Measurements from ENCODE around the gene NTMT2. TPM values are rescaled to one million over a fixed set of nuclear protein-coding genes. Genes with fewer than 3 reads are reported as not detected.

The NTMT2 gene
- polyA plus RNA-seq, 1 experiment: not detected

GRCh38 chr1:170203693-170204092 is 57.9 kb downstream of the NTMT2 start:
- POLR2A ChIA-PET: no interaction called here
- DNase-seq (ENCODE audit: low read depth, low spot score): no peak
- Histone ChIP-seq H3K27me3 (ENCODE audit: control insufficient read depth, insufficient read depth, low read length) (no peaks in the 10 kb centered on the region), H3K9me3 (ENCODE audit: control insufficient read depth, insufficient read depth, low read length) (no peaks in the 10 kb centered on the region), H3K4me3 (ENCODE audit: low read depth, low read length) (no peak overlapping the region), H3K27ac (ENCODE audit: low read depth, low read length) (no peak overlapping the region)
- CTCF ChIA-PET: no interaction called here
- TF ChIP-seq CTCF (IDR thresholded peaks at IDR 0.05; ENCODE audit: low read depth, low read length): no peak

DNA sequence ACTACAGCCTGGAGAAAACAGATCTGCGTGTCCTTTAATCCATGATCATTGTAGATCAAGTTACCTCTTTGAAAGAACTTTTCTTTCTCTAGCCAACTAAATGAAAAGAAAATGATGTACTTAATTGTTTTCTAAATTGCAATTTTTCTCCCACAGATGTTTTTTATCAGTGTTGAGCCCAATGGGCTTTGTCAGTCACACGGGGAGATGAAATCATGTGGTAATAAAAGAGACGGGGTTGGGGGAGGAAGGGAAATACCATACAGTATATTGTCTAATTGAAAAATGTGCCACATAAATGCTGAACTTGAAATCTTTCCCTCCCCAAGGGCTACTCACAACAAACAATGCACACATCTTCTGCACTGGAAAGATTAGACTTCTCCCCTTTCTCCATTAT is 58.4 kb downstream of the NTMT2 start:
- TF ChIP-seq CTCF (IDR thresholded peaks at IDR 0.05; ENCODE audit: low read depth, low read length): no peak
- no peak for DNase-seq (ENCODE audit: low read depth, low spot score)
- CTCF ChIA-PET: no interaction called here
- POLR2A ChIA-PET: no interaction called here
- no peaks in the 10 kb centered on the region for H3K27me3 ChIP-seq (ENCODE audit: control insufficient read depth, insufficient read depth, low read length)
- no peaks in the 10 kb centered on the region for H3K9me3 ChIP-seq (ENCODE audit: control insufficient read depth, insufficient read depth, low read length)
- no peak overlapping the region for H3K27ac ChIP-seq (ENCODE audit: low read depth, low read length)
- H3K4me3 ChIP-seq (ENCODE audit: low read depth, low read length): no peak overlapping the region

GRCh38 chr1:170205301-170205700 is 59.5 kb downstream of the NTMT2 start:
- Histone ChIP-seq H3K27me3 (ENCODE audit: control insufficient read depth, insufficient read depth, low read length) (no peaks in the 10 kb centered on the region), H3K4me3 (ENCODE audit: low read depth, low read length) (no peak overlapping the region), H3K27ac (ENCODE audit: low read depth, low read length) (no peak overlapping the region), H3K9me3 (ENCODE audit: control insufficient read depth, insufficient read depth, low read length) (no peaks in the 10 kb centered on the region)
- no peak for DNase-seq (ENCODE audit: low read depth, low spot score)
- POLR2A ChIA-PET: no interaction called here
- CTCF ChIA-PET: no interaction called here
- TF ChIP-seq CTCF (IDR thresholded peaks at IDR 0.05; ENCODE audit: low read depth, low read length): no peak

DNA sequence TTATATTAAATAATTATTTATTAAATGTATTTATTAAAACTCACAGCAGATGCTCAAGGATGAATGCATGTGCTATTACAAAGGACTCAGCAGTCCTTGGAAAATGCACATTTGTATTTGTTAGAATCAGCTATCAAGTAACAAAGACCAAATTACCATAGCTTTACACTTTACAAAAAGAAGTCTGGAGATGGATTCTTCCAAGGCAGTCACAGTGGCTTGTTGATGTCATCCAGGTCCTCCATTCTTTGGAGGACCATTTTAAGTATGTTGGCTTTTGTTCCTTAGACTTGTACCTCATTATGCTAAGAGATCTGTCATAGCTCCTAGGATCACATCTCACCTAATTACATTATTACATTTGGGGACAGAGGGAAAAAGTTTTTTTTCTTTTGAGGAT is 63.4 kb downstream of the NTMT2 start:
- TF ChIP-seq CTCF (IDR thresholded peaks at IDR 0.05; ENCODE audit: low read depth, low read length): no peak
- DNase-seq (ENCODE audit: low read depth, low spot score): no peak
- Histone ChIP-seq H3K27ac (ENCODE audit: low read depth, low read length) (no peak overlapping the region), H3K9me3 (ENCODE audit: control insufficient read depth, insufficient read depth, low read length) (no peaks in the 10 kb centered on the region), H3K4me3 (ENCODE audit: low read depth, low read length) (no peak overlapping the region), H3K27me3 (ENCODE audit: control insufficient read depth, insufficient read depth, low read length) (no peaks in the 10 kb centered on the region)
- CTCF ChIA-PET: interaction anchor here (1.4 kb wide), 1 partner anchor 280 kb away, joined by 5 read pairs; no protein-coding TSS in a partner anchor
- POLR2A ChIA-PET: no interaction called here

GRCh38 chr1:170210142-170210541 is 64.4 kb downstream of the NTMT2 start:
- Histone ChIP-seq H3K27ac (ENCODE audit: low read depth, low read length) (no peak overlapping the region), H3K27me3 (ENCODE audit: control insufficient read depth, insufficient read depth, low read length) (no peaks in the 10 kb centered on the region), H3K4me3 (ENCODE audit: low read depth, low read length) (no peak overlapping the region), H3K9me3 (ENCODE audit: control insufficient read depth, insufficient read depth, low read length) (no peaks in the 10 kb centered on the region)
- DNase-seq (ENCODE audit: low read depth, low spot score): no peak
- ChIA-PET POLR2A (no interaction called here), CTCF (interaction anchor here (1.4 kb wide), 1 partner anchor 281 kb away, joined by 5 read pairs; no protein-coding TSS in a partner anchor)
- no peak for TF ChIP-seq CTCF (IDR thresholded peaks at IDR 0.05; ENCODE audit: low read depth, low read length)
